GM18909 (cell line): ENCODE measurements around the gene FYB2.

ENCODE experiments used
- ATAC-seq: cut with Tn5 transposase; IDR thresholded peaks from one replicate; pipeline ENCODE4 v1.9.1; 2021; ENCODE audit warnings: mild to moderate bottlenecking; ENCODE audit not compliant: unreplicated experiment, poor library complexity

FYB2 gene, protein sequence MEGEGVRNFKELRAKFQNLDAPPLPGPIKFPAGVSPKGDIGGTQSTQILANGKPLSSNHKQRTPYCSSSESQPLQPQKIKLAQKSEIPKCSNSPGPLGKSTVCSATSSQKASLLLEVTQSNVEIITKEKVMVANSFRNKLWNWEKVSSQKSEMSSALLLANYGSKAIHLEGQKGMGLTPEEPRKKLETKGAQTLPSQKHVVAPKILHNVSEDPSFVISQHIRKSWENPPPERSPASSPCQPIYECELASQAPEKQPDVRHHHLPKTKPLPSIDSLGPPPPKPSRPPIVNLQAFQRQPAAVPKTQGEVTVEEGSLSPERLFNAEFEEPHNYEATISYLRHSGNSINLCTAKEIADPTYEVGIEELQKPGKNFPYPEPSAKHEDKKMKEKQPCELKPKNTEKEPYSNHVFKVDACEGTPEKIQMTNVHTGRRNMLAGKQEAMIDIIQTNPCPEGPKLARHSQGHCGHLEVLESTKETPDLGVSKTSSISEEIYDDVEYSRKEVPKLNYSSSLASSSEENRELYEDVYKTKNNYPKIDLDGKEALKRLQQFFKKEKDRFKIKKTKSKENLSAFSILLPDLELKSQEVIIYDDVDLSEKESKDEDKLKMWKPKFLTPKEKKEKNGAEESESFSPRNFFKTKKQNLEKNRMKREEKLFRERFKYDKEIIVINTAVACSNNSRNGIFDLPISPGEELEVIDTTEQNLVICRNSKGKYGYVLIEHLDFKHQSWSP

DNA sequence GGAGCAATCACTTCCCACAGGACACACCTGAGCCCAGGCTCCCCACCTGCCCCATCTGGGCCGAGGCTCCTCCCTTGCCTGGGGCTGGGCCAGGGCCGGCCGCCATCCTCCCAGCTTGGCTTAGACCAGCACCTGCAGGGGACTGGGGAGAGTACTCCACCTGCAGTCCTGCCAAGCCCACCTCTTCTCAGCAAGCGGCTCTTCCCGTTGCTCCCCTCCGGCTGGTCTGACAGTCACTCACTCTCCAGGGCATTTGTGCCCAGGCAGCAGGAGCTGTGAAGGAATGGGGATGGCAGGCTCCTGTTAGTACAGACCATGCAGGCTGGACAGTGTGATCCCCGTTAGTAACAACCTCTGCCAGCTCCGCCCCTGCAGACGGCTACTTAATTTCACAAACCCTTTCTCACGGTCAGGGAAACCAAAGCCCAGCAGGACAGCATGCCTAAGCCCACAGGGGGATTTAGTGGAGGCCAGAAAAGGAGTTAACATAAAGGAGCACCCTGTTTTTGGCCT is at the start of gene FYB2:
TSS of gene FYB2 (minus strand) at position 18 of the 513 bp plus-strand sequence. CDS start 114 bp downstream, outside the sequence.
- no peak for ATAC-seq

DNA sequence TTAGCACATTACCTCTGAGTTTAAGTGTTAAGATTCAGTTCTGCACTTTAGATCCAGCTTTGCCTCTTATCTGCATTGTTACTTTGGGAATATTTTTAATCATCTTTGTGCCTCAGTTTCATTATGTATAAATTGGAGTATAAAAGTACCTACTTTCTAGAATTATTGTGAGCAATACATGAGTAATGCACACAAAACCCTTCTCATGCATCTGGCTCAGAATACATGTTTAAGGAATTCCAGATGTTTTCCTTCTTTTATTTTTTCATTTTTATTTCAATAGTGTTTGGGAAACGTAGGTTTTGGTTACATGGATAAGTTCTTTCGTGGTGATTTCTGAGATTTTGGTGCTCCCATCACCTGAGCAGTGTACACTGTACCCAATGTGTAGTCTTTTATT is 49.6 kb upstream of the FYB2 start:
- no peak for ATAC-seq

DNA sequence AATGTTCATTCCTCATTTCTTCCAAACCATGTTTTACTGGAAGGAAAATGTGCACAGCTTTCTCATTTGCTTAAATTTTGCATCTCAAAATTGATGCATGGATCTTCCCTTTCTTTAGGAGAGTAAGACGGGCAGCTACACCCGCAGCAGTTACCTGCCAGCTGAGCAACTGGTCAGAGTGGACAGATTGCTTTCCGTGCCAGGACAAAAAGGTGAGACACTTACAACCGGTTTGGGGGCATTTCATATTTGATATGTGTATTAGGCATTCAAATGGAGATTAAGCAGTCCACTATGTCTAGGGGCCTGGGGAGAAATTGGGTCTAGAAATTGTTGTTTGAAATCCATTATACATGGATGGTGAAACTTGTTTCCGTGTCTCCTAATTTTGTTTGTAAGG is 48.3 kb upstream of the FYB2 start:
- no peak for ATAC-seq

DNA sequence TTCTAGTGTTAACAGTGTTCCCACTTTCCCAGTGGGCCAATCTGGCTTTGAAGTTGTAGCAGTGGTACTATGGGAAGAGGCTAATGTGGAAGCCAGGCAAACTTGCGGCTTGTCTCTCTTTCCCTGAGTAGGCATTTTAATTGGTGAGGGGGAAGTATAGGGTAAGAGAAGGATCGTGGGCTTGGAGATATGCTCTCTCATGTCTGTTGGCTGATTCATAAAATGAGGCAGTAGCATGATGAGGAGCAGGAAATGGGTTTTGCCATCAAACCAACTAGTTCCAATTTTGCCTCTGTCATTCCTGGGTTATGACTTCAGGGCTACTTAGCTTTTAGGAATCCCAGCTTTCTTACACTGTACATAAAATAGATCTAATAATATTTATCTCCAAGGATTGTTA is 47.5 kb upstream of the FYB2 start:
- ATAC-seq: no peak

DNA sequence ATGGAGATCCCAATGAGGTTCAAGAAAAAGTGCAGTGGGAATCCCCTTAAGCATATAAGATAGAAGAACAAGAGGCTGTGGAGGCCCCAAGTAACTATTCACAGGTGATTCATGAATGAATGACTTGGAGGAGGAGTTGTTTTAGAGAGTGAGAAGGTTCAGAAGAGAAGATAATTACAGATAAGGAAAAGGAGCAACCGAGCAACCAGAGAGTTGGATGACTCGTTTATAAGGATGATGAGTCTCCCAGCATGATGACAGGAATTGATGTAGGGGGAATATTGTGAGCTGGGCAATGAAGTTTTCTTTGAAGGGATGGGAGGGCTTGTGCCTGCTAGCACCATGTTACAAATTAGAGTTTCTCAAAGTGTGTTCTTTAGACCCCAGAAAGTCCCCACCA is 45.2 kb upstream of the FYB2 start:
- ATAC-seq: no peak

DNA sequence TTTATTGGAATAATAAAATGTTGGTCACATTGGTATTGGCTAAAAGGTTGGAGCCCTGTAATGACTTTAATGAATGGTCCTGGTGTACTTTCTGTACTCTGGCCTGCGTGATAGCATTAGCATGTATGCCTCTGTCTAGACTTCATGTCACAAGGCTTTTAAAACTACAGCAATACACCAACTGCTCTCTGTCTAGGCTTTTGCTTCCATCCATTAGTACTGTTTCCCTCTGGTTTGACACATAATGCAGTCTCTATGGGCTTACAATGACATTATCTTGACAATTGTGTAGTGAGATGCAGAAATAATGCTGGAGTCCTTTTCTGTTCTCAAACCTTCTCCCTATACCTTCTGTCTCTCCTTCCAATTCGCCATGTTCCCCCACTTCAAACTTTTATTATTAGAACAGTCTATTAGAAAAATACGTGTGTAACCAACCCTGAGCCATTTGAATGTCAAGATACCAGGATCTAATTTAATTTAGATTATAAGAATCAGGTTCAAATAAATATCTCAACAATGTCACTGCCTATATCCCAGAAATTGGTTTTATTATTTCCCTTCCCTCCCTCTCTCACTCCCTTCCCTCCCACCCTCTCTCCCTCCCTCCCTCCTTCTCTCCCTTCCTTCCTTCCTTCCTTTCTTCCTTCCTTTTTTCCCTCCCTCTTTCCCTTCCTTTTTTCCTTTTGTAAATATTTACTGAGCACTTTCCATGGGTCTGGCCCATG is 44.2 kb upstream of the FYB2 start:
- no peak for ATAC-seq

DNA sequence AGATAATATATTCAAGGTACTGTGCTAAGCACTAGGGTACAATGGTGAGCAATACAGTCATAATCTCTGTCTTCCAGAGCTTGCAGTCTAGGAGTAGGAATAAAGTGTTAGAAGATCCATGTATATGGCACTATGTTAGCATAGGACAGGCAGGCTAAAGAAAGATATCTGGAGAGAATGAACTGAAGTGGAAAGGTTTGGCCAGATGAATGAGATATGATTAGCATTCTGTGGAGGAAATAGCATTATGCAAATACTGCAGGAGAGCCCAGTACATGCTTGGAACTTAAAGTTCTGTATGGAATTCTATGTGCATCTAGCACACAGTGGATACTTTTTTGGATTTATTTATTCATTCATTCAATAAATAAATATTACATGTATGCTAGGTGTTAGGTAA is 40.1 kb upstream of the FYB2 start:
- no peak for ATAC-seq

DNA sequence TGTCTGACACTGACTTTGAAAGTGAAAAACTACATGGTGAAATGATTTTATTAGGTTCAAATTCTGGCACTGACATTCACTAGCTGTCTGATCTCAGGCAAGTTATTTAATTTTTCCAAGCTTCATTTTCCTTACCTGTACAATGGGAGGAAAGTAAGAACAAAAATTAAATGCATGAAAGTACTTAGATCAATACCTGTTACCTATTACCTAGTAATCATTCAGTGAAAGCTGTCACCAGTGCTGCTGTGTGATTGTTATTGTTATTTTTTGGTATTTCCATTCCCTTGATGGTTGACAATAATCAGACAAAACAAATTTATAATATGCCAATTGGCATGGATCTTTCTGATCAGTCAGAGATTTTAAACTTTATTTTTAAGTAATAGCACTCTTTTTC is 37.0 kb upstream of the FYB2 start:
- ATAC-seq: no peak

DNA sequence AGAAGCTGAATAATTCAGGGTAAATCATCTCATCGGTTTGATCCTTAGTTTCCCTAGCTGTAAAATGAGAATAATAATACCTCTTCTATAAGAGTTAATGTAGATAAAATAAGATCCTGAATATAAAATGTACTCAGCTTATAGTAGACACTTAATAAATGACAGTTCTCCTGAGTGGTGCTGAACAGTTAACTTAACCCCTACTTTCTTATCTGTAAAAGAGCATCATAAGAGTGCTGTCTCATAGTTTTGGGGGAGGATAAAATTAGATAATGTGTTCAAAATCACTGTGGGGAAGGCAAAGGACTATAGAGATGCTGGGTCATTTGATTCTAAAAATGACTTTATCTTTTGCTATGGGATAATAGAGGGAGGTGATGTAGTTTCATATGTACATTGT is 36.0 kb upstream of the FYB2 start:
- ATAC-seq: no peak

DNA sequence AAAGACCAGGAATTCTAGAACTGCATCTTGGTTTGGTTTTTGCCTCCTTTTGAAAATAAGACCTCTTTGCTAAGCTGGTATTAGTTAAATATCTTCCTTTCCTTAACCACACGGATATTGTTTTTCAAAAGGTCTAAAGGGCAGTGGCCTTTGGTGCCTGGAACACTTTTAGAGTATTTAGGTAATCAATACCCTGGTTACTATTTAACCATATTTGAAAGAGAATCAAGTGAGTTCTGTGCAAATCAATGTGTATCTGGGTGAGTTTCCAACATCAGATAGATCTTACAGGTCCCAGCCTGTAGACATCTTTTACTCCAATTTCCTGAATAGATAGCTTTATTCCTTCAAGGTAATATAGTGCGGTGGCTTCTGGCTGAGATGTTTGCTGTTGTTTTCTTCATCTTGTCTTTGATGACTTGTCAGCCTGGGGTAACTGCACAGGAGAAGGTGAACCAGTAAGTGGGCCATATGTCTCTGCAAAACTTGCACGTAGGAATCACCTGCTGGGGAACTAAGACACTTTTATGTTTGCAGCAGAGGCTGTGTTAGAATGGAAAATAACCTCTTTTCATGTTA is 35.4 kb upstream of the FYB2 start, which contains the start of gene C8A:
TSS of gene C8A (plus strand) at position 277 of the 579 bp plus-strand sequence. CDS start at position 382, 105 bp downstream.
- ATAC-seq: no peak

DNA sequence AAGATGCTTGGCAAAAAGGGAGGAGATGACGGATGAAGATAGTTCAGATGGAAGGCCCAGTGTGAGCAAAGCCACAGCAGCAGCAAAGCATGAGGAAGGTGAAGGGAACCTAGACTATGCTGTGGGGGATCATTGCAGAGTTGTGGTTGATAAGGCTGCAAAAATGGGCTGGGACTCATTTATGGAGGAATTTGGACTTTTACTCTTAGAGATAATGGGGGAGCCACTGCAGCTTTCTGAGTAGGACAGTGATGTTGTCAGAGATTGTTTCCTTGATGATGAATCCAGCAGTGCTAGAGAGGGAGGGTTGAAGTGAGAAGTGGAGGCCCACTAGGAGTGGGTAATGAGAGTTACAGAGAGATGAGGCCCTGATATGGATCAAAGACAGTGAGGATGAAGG is 33.3 kb upstream of the FYB2 start:
- ATAC-seq: no peak

DNA sequence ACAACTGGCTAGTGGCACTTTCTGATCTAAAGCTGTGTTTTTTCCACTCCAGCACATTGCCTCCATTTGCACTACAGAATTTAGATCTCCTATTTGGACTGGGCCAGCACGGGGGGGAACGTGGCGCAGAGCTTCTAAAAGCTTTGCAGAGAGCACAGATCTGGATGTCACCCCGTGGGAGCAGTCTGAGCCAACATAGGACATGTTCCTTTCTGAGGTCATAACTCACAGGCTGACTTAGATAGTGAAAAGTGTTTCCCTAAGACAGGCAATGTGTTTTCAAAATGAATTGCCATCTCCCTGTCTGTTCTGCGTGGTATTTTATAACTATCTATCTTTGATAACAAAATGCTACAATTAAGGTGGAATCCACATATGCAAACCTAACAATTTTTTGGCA is 31.7 kb upstream of the FYB2 start:
- no peak for ATAC-seq

DNA sequence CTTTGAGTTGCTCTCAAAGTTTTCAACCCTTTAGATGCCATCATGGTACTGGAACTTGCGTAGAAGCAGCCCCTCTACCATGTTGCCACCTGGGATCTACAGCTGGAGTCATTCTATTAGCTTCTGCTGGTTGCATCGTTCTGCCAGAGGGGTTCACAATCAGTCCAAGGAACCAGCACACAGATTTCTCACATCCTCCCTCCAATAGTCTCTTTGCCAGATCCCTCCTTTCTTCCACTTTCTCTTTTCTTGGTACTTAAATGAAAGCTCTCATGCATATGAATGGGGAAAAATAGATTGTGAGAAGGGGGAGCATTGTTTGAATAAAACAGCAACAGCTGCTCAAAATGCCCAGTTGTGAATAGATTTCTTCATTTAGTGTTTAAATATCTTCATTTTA is 31.2 kb upstream of the FYB2 start:
- no peak for ATAC-seq

DNA sequence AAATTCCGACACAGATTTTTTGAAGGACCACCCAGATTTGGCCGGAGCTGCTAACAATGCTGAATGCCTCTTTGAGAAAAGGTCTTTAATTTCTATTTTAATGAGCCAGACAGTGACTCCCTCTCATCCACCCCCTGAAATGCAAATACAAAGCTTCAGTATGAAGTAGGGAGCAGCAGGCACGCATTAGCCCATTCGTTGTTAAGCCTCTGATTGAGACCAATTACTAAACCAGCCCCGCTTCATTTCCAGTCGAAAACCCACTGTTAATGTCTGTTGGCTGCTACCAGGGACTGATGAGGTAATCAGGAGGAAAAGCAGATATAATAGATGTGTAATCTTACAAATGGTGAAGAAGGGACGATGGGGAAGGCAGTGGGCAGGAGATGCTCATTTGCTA is 30.5 kb upstream of the FYB2 start:
- ATAC-seq: no peak

DNA sequence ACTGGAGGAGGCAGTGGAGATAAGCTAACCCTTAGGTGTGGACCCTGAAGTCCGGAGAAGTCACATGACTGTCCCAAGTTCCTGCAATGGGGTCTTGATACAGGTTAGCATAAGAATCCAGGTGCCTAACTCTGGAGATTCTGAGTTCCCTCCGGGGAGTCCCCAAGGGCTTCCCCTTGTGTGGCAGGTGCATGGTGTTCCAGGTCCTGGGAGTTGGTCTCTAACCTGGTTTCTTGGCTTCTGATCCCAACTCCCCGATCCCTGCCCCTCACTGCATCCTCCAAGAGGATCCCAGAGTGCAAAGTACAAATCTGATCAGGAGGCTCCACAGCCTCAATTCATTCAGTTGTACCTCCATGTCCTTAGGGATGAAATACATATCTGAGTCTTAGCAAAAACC is 26.1 kb upstream of the FYB2 start:
- no peak for ATAC-seq

DNA sequence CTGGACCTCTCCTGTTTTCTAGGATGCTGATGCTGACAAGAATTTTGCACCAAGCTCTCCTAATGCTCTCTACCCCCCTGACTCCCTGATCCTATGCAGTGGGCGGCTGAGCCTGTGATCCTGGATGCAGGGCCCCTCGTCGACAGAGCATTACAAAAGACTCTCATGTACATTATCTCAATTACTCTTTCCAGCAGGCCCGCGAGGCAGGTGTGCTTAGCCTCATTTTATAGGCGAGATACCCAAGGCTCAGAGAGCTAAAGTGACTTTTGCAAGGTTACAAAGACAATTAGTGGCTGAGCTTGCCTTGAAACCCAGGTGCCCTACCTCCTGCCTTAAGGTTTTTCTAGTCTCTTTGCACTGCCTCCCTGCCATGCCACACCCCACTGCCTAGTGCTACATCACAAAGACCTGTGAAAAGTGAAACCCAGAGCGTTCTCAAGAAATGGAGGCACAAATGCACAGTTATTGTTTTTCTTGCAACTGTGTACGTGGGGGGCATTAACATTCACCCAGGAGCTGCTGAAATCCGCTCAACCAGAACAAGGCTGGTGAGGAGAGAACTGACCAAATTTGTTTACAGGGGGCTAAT is 25.4 kb upstream of the FYB2 start:
- ATAC-seq: no peak

DNA sequence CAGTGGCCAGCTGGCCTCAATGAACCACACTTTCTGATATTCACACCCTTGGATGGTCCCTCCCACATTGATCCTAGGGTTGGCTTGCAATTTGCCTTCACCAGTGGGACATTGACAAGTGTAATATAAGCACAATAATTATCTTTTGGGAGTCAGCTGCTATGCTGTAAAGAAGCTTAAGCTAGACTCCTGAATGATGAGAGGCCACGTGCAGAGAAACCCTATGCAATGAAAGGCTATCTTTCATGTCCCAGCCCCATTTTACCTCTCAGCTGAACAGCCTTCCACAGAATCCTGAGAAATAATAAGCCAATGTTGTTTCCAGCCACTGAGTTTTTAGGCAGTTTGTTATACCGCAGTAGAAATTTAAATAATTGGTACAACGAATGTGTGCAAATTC is 24.3 kb upstream of the FYB2 start:
- ATAC-seq: no peak

DNA sequence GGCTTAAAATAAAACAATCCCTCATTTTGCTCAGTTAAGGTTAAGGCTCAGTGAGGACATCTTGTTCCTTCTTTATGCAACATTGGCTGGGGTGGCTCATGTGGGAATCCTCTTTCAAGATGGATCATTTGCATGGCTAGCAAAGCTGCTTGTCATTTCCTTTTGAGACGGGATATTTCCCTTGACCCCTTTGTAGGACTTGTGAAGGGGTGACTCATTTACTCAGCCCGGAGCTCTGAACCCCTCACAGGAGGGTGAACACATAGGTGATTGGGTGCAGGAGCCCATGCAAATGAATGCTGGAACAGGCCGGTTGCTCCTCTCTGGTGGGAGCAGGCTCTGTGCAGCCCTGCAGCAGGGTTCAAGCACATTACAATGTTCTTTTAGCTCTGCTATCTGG is 19.6 kb upstream of the FYB2 start:
- no peak for ATAC-seq

DNA sequence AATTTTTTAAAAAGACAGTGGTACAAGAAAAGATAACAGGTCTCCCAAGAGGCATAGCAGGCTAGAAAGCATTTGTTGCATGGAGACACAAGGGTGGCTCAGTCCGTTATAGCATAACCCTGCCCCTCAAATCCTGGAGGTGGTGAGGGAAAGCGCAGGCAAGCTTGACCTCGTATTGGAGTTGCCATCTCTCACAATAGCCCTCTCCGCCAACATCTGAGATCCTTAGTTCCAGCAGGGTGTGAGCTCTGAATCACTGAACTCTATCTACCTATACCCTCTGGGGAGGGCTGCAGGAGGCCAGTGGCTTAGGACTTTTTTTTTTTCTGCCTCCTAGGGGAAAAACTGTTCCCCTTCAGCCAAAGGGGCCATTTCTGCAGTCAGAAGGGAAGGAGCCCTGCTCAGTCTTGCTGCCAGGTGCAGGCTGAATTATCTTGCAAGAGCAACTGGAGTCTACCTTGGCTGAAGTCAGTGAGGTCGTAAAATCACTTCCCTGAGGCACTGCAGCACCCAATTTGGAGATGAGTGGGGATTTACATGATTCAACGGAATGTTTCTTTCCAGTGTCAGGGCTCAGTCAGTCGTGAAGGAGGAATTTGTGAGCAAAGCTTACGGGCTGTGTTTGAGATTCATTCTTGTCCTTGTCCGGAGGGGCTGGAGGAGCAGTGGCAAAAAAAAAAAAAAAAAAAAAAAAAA is 18.2 kb upstream of the FYB2 start:
- ATAC-seq: no peak

DNA sequence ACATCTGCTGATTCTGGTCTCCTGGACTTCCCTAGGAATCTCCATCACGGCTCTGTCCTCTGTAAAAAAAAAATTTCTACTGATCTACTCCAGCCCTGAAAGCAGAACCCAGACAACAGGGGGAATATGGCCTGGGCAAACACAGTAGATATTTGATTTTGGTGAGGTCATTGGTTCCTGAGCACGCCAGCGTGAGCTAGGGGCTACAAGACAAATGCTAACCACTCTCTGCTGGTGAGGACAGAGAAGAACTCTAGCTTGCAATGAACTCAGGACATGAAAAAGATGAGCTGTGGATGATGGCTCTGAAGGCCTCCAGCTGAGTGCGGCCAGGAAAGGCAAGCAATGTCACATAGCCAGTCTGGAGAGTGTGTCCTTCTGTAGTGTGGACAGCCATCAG is 17.2 kb upstream of the FYB2 start:
- no peak for ATAC-seq
